HG03432 (cell line): Measurements from ENCODE around the gene SETBP1.

Experiments used
- ATAC-seq: cut with Tn5 transposase; IDR thresholded peaks from one replicate; pipeline ENCODE4 v1.9.1; 2021; ENCODE audit warnings: mild to moderate bottlenecking, moderate library complexity; ENCODE audit not compliant: unreplicated experiment

Gene SETBP1

DNA sequence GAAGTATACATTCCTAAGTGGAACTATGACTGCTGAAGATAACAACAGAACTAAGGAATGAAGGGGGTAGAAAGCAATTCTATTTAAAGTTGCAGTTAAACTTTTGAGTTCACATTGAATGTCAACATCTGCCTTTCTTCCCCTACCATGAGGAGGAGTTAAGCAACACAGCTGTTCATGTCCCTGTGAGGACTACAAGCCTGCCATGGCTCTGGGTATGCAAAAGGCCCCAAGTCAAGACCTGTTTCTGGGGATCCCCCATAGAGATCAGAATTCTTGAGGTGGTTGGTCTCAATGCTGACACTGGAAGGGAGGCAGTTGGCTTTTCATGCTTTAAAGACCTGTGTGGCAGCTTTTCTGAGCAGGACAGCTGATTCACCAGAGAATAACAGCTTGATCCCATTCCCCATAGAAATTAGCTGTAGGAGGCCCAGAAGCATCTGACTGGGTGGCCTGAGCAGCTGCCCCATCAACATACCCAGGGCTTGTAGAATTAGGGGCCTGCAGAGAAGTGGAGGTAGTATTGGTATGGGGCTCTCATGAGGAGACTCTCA lies 131.0 kb downstream of the SETBP1 start:
- ATAC-seq, result no peak

DNA sequence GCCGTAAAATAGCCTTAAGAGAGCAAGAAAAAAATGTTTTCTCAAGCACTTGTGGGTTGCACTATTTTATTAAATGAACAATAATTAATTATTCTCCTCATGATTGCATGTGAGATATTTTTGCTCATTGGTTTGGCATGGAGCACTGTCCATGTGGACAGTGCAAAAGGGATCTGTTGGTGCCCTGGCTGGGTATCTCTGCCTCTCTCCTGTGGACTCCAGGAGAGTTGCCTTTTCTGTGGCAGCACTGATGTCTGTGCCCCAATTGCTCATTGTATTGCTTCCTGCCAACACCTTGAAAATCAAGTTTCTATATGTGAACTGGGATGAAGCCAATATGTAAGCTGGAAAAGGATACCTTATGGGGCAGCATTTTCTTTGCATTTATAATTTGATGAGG lies 131.7 kb downstream of the SETBP1 start:
- no peak for ATAC-seq

DNA sequence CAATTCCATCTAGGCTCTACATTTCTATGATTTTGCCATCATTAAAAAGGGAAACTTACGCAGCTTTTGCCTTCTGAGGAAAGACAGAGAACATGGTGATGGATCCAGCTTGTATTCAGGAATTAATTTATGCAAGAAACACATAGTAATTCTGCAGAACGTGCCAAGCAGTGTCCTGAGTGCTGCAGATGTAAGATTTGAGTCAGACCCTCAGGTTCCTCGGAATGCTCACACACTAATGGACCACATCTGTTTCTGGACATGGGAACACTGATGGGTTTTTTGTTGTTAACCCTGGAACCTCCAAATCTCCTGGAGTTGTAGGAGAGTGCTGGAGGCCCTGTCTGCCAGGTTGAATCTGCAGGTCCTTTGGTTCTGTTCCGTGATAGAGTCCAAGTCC lies 132.9 kb downstream of the SETBP1 start:
- ATAC-seq, result no peak

DNA sequence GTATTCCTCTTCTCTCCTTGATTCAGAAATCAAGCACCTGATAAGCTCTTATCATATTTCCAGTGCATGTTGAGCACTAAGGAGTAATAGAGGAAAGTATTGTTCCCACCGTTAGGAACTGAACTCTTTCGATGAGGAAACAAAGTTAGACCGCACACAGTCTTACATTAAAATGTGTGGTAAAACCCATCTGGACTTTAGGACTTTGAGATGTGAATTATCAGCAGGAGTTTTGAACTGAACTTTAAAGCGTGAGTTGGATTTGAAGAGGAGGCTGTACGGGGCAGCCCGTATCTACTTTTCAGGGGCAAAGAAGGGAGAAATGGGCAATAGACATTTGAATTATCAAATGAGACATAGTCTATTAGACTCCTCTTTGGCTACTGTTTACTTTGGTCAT lies 134.4 kb downstream of the SETBP1 start:
- no peak for ATAC-seq

DNA sequence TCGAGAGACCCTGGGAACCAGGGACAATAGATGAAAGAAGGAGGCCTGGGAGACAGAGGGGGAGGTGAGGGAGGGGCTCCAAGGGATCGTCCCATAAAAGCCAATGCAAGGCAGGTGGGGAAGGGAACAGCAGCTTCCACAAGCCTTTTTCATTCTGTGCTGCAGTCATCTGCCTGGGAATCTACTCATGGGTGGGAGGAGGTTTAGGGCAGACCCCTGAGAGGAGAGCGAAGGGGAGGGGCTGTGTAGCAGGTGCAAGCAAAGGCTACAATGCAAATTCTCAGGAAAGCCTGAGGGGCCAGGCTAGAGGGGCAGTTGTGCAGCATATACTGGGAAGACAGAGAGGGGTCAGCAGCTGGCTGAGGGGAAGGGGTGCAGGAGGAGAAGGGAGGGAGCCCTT lies 135.4 kb downstream of the SETBP1 start:
- ATAC-seq, result no peak

DNA sequence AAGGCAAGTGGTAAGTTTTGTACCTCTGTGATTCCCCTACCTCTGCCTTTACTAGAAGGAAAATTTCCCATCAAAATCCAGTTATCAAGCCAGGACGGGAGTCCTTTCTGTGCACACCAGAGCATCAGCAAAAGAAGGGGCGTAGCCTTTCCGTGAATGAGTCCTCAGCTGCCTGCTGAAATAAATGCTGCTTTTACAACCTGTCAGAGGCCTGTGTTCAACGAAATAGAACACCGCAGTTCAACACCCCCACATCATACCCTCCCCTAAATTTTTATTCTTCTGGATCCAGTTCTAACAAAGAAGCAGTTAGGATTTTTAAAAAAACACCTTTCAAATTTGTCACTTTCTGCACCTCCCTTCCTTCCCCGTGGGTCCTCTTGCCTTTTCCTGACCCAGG lies 135.8 kb downstream of the SETBP1 start:
- no peak for ATAC-seq

DNA sequence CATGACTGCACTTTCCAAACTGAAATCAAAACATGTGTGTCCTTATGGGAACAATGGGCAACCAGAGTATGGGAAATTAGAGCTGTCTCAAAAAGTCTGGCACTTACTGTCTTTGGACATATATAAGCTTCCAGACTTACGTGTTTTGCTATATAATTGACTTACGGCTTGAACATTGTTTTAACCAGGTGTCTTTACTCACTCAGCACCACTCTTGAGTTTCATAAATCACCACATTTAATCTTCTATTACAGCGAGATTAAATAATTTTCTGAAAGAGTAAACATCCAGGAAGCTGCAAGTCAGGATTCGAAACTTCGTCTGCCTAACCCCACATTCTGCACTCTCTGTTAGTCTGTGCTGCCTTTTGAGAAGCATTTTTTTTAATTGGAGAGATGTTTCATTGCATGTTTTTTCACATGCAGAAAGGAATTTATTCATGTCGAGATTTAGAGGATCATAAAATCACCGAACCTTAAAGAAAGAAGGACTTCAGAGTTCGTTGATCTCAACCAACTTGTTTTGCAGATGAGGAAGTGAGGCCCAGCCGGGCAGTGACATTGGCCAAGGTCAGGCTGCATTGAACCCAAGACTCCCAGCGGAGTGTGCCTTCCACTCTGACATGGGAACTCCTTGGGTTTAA lies 137.3 kb downstream of the SETBP1 start:
- no peak for ATAC-seq

DNA sequence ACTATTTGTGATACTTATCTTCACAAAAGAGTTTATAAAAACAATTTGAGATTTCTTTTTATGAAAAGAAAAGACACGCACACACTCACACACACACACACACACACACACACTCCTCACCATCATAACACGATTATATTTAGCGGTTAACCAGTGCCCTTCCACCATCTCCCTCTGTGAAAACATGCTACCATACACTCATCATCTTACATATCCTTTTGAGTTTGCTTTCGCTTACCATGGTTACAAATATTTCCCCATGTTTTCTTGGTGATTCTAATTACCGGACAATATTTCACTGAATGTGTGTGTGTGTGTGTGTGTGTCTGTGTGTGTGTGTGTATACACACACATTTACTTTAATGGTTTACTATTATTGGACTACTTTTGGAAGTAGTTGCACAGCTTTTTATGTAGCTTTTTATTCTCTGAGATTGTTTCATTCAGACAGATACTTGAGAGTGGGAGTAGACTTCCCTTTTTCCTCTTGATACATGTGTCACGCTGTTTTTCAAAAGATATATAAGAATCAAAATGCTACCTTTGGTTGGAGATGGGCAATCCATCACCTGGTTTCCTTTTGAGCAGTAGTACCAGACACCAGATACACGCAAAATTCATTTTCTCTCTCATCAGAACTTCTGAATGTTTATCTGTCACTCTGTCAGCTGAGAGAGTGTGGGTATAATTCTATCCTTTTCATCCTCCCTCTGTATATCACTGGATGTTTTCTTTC lies 138.1 kb downstream of the SETBP1 start:
- no peak for ATAC-seq

DNA sequence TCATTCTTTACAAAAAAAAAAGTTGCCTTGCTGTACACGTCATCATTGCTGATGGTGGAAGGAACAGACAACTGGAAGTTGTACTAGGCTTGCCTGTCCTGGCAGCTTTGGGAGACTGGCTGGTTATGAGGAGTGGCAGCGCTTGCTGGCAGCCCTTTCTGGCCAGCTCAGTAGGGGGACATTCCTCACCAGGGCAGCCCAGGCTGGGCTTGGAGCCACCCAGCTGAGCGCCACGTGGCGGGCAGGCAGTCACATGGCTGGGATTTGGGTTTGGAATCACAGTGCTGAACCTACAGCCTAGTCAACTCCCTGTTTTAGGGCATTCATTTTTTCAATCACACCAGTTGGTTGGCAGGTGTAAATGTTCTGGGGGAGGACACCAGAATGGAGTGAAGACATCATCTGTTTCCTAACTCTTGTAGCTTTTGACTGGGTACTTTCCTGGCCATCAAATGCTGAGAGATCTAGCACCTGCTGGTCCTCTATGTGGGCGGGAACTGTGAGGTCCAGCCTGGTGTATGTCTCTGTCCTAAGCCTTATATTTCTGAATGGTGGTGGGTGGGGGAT lies 139.3 kb downstream of the SETBP1 start:
- ATAC-seq, result no peak

DNA sequence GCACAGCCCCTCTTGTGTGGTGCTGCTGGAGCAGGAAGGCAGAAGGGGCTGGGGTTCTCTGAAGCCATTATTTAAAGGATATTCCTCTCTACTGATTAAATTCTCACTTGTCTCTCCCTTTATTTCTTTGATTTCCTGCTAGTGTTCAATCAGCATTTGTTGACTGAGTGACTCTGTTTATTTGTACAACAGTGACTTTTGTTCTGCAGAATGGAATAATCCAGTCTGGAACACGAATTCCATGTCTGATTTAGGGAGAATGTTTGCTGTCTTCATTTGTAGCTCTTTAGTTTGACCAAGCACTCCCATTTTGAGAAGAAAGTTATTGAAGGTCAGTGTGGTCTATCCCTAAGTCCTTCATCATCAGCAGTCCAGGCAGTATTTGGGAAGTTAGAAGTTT lies 141.2 kb downstream of the SETBP1 start:
- ATAC-seq, result no peak

DNA sequence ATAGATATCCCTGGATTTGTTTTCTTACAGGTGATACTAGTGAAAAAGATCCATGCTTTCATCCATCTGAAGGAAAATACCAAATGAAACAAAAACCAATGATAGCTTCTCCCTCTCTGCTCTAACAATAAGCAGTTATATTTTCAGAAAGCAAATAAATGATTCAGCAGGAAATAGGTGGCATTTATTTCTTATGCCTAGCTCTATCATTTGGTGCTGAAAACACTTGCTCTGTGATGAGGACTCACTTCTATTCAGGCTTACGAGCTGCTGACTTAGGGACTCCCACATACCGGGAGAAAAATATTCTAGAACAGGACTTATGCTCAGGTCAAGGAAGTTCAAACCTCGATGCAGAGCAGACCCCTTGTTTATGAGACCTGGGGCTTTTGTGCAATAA lies 142.6 kb downstream of the SETBP1 start:
- ATAC-seq, result no peak

DNA sequence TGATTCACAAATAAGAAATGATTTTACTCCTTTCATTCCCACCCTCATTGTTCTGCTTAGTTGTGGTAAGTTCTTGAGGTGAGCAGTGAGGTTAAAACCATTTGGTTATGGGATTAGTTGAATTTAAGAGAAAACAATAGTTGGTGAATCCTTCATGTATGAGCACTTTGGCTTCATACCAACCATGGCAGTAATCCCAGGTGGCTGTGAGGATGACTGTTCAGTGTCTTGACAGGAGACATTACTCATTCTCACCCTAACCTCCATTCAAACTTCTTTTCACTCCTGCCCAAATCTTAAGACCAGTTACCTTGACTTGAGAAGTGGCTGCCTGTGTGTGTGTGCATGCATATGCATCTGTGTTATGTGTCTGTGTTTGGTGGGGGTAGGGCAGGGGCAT lies 143.1 kb downstream of the SETBP1 start:
- ATAC-seq, result no peak

DNA sequence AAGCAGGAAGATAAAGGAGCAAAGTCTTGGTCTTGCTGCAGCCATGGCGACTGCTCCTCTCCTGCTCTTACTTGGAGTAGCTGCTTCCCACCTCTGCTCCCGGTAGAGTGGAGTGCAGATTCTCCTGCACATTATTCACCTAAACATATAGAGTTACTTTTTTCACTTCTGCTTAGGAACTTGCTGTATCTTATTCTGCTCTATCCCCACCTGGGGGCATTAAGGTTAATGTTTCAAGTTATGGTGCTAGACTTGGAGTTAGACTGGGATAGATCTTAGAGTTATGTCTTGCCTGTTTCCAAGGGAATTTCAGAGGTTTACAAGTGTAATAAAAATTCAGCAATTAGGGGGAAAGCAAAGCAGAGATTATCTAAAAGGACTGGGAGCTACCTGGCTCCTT lies 144.2 kb downstream of the SETBP1 start:
- no peak for ATAC-seq

DNA sequence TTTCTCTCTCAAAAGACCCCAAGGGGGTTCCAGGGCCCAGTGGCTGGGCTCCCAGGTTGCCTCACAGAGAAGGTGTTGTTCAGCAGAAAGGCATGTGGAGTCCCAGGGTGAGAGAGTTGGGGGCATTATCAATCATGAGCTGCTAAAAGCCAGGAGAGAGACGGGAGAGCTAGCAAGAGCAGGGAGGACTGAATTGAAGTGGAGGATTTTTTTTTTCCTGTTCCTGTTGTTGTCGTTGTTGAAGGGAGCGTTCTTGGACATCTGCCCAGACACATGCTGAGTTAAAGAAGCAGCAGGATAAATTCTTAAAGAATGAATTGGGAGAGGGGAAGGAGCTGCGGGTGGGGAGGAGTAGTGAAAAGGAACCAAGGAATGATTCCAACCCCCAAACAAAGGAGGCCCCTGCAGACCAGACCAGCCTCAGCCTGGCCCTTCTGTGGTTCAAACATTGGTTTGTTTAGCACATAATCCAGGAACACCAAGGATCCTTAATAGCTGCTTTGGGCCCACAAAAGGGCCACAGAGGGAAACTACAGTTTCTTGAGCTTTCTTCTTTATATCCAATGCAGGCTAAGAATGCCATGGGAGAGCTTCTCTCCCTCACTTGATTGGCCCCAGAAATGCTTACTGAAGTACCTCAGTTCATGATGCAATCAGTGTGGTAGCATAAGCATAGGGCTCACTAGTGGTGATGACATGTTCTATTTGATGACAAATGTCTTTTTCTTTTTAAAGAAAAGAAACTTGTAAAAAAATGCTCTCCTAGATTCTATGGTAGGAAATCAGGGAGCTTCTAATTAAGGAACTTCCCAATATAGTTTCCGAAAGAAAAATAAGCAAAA lies 146.0 kb downstream of the SETBP1 start:
- no peak for ATAC-seq

DNA sequence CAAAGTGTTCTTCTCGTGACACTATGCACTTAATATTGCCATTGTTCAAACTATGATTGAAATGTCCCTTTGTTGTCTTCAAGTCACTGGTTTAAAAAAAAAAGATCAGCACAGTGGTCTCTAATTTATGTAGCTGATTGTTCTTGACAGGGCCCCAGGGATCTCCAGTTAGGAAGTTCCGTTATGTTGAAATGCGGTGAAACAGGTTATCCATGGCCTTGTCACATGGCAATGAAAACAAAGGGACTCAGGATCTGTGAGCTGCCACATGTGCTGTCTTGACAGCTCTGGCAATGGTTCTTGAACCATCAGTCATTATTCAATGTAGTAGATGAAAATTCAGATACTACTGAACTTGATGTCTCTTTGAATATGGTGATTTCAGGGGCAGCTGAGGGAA lies 147.4 kb downstream of the SETBP1 start:
- ATAC-seq, result no peak

DNA sequence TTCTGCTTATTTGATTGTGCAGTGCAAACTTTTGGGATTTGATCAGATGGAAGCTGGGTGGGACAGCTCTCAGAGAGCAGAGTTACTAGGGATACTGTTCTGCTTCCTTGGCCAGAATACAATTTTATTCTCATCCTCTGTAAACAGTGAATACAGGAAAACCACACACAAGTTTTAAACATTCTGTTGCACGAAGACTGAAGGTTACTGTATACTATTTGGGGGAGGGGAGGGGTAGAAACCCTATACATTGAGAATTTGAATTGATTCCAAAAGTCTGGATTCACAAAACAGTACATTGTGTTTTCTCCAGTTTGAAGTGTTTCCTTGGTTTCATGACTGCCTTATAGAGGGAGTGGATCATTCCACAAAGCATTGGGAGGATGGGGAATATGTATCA lies 149.9 kb downstream of the SETBP1 start:
- ATAC-seq, result no peak

DNA sequence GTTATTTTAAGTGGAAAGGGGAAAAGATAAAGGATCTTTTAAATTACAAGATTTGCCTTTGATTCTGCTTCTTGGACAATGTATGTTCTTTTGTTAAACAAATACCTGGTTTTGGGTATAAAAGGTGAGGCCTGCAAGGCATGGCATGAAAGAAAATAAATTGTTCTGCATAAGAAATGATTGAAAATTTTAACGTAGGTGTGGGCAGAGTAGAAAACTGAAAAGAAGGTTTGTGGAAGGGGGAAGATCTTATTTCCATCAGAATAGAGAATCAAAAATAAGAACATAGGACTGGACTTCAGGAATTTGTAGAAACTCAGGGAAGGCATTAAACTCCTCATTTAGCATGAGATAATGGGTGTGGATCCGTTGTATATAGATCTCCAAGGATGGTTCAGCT lies 153.1 kb downstream of the SETBP1 start:
- ATAC-seq, result no peak

DNA sequence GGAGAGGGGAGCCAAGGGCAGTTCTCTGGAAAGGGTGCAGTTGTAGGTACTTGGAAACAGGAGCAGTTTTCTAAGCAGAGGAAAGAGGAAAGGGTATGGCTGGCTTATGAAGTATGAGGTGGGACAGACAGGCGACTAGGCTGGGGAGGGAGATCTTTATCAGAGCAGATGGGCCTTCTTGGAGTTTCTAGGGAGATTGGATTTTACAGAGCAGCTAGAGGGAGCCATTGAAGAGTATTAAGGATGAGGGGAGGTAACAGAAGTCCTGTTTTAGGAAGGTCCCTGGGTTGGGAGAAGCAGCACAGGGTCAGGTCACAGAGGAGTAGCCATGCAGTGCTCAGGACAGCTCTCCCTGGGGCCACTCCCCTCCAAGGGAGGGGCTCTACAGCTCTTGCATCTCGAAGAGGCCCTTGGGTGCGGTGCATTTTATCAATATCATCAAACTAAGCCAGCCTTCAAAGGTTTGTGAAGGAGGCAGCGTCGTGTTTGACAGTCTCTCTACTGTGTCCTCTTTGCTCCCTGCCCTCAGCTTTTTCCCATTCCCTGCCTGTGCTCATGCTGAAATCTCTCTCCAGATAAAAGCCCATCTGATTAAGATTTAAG lies 154.3 kb downstream of the SETBP1 start:
- ATAC-seq, result no peak

DNA sequence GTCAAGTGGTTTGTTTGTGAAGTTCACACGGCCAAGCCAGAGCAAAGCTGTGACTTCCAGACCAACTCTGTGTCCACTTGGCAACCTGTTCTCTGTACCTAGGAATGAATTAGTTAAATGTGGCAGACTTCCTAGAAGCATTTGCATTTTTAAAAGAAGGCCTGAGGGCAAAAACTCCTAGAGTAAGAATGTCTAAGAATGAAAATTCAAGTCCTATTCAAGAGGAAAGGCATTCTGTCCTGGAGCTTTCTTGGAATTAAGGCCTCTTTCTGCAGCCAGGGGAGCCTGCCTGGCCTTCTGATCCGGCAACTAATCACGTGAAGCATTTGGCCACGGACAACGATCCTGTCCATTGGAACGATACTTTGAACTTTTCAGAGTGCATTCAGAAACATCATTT lies 155.0 kb downstream of the SETBP1 start:
- ATAC-seq, result no peak

DNA sequence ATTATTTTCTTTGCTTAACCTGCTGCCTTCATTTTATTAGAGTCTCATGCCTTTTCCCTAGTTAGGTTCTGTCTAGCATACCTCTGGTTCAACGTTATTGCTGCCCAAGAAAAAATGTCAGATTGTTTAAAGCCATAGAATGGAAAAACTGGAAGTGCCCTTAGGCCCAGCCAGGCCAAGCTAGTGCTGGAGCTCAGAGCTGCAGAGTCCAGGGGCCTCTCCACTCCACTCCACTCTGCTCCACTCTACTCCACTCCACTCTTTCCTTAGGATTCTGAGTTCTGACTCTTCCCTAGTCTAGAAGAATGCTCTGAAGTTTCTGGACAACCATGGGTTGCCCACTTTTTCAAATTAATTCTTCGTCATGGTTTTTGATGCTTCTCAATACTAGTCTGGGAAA lies 155.6 kb downstream of the SETBP1 start:
- no peak for ATAC-seq
